Liver (tissue), 9 donors: ENCODE results near the gene PDZD2. TPM values are rescaled to one million over a fixed set of nuclear protein-coding genes. Genes with fewer than 3 reads are reported as not detected.

Source experiments
- DNase-seq: peaks from one replicate; pipeline ENCODE4 v3.0.0-alpha.2; 2017; ENCODE audit warnings: low spot score
- H3K27ac ChIP-seq, 2 donors: one replicate each; pipeline ENCODE4 v1.7.0; 2013; ENCODE audit warnings: inconsistent platforms in 2 of 2, low read length in 2 of 2, control low read depth in 1 of 2, low read depth in 1 of 2, mild to moderate bottlenecking in 1 of 2
- H3K27me3 ChIP-seq, 4 donors: one replicate each; pipeline versions ENCODE4 v1.6.1 to v1.7.0; 2013; ENCODE audit warnings: low read length in 3 of 4, inconsistent platforms in 1 of 4, mild to moderate bottlenecking in 1 of 4, moderate library complexity in 1 of 4; ENCODE audit not compliant: control insufficient read depth in 4 of 4, insufficient read depth in 4 of 4
- H3K36me3 ChIP-seq, 4 donors: one replicate each; pipeline versions ENCODE4 v1.6.1 to v1.7.0; 2013; ENCODE audit warnings: low read length in 3 of 4, mild to moderate bottlenecking in 3 of 4, low read depth in 1 of 4, moderate library complexity in 1 of 4; ENCODE audit not compliant: control insufficient read depth in 4 of 4, insufficient read depth in 3 of 4
- H3K4me1 ChIP-seq, 4 donors: one replicate each; pipeline versions ENCODE4 v1.6.1 to v1.7.0; 2013; ENCODE audit warnings: low read length in 3 of 4, mild to moderate bottlenecking in 3 of 4, moderate library complexity in 1 of 4; ENCODE audit not compliant: control insufficient read depth in 4 of 4, insufficient read depth in 4 of 4
- H3K4me3 ChIP-seq, 3 donors: one replicate each; pipeline versions ENCODE4 v1.6.1 to v1.7.0; 2013; ENCODE audit warnings: low read length in 3 of 3, control low read depth in 1 of 3, low read depth in 1 of 3, mild to moderate bottlenecking in 1 of 3
- H3K9ac ChIP-seq, 2 donors: one replicate each; pipeline ENCODE4 v1.7.0; 2013; ENCODE audit warnings: low read length in 2 of 2, mild to moderate bottlenecking in 2 of 2, moderate library complexity in 2 of 2, control low read depth in 1 of 2, low read depth in 1 of 2
- H3K9me3 ChIP-seq, 4 donors: one replicate each; pipeline versions ENCODE4 v1.6.1 to v1.7.0; 2013; ENCODE audit warnings: low read length in 3 of 4; ENCODE audit not compliant: control insufficient read depth in 4 of 4
- ATF3 ChIP-seq: IDR thresholded peaks from 2 replicates; pipeline ENCODE4 v1.6.1; 2016; ENCODE audit warnings: antibody characterized with exemption
- CTCF ChIP-seq: fragments of 150-350 bp; IDR thresholded peaks from 2 replicates; pipeline ENCODE4 v1.5.1; 2017; ENCODE audit warnings: improper control_type of control experiment, low read depth, low read length; ENCODE audit not compliant: missing input control
- FOXA1 ChIP-seq: IDR thresholded peaks from 2 replicates; pipeline ENCODE4 v1.6.1; 2016; ENCODE audit warnings: antibody characterized with exemption
- FOXA2 ChIP-seq: IDR thresholded peaks from 2 replicates; pipeline ENCODE4 v1.6.1; 2016; ENCODE audit warnings: antibody characterized with exemption
- GABPA ChIP-seq, 2 donors: IDR thresholded peaks in 1 of 2; conservative IDR thresholded peaks in 1 of 2; 2 replicates each; pipeline ENCODE4 v1.6.1; 2016; ENCODE audit warnings: antibody characterized with exemption in 2 of 2, mild to moderate bottlenecking in 1 of 2, moderate library complexity in 1 of 2
- HNF4A ChIP-seq, 2 donors: conservative IDR thresholded peaks; 2 replicates each; pipeline ENCODE4 v1.6.1; 2016; ENCODE audit warnings: antibody characterized with exemption in 2 of 2, mild to moderate bottlenecking in 2 of 2
- HNF4G ChIP-seq: IDR thresholded peaks from 2 replicates; pipeline ENCODE4 v1.6.1; 2016; ENCODE audit warnings: antibody characterized with exemption
- JUND ChIP-seq, 2 donors: IDR thresholded peaks; 2 replicates each; pipeline ENCODE4 v1.6.1; 2016; ENCODE audit warnings: antibody characterized with exemption in 2 of 2
- MAX ChIP-seq: IDR thresholded peaks from 2 replicates; pipeline ENCODE4 v1.6.1; 2016; ENCODE audit warnings: antibody characterized with exemption
- NR2F2 ChIP-seq: IDR thresholded peaks from 2 replicates; pipeline ENCODE4 v1.6.1; 2016; ENCODE audit warnings: antibody characterized with exemption
- RAD21 ChIP-seq, 2 donors: IDR thresholded peaks; 2 replicates each; pipeline ENCODE4 v1.6.1; 2016; ENCODE audit warnings: antibody characterized with exemption in 2 of 2, mild to moderate bottlenecking in 2 of 2
- REST ChIP-seq: IDR thresholded peaks from 2 replicates; pipeline ENCODE4 v1.6.1; 2016; ENCODE audit warnings: antibody characterized with exemption, mild to moderate bottlenecking
- RXRA ChIP-seq, 2 donors: IDR thresholded peaks; 2 replicates each; pipeline ENCODE4 v1.6.1; 2017 to 2018; ENCODE audit warnings: antibody characterized with exemption in 2 of 2, mild to moderate bottlenecking in 1 of 2
- SP1 ChIP-seq: IDR thresholded peaks from 2 replicates; pipeline ENCODE4 v1.6.1; 2018; ENCODE audit warnings: antibody characterized with exemption, mild to moderate bottlenecking
- TAF1 ChIP-seq: conservative IDR thresholded peaks from 2 replicates; pipeline ENCODE4 v1.6.1; 2016; ENCODE audit warnings: antibody characterized with exemption, mild to moderate bottlenecking
- YY1 ChIP-seq: IDR thresholded peaks from 2 replicates; pipeline ENCODE4 v1.6.1; 2016; ENCODE audit warnings: antibody characterized with exemption, mild to moderate bottlenecking
- ZBTB33 ChIP-seq: IDR thresholded peaks from 2 replicates; pipeline ENCODE4 v1.6.1; 2016; ENCODE audit warnings: antibody characterized with exemption
- WGBS: extraction: QIAGEN DNeasy Blood & Tissue Kit; methylation state at CpG from one replicate; pipeline ENCODE4 v1.1.7; 2013; 5-methylcytosine and 5-hydroxymethylcytosine counted together
- polyA plus RNA-seq, 2 donors: library from polyadenylated mRNA; stranded (reverse) in 1 of 2; unstranded in 1 of 2; fragments of 200-250 nt in 1 of 2; fragments of >200 nt in 1 of 2; fragmentation: Nextera tagmentation in 1 of 2; extraction: Ambion mirVana in 1 of 2; gene quantifications; one replicate each; pipeline versions ENCODE4 v1.2.1 to v1.2.3, GENCODE V29; 2013 to 2015
- total RNA-seq, 2 donors: library from RNA; depleted of rRNA; stranded (reverse); fragments of >200 nt; gene quantifications; one replicate each; pipeline ENCODE4 v1.2.3, GENCODE V29; 2014
- donor health status: healthy.
- donor health status: healthy.
- donor health status: healthy.
- donor health status: healthy.
- donor health status: healthy.

PDZD2 gene
- total and polyA plus RNA-seq, 4 donors = 0.27 to 1.1 (median 0.54) TPM

GRCh38 chr5:31987985-31988710 lies 349.2 kb downstream of the PDZD2 start:
- Histone ChIP-seq H3K4me3 (no peak overlapping the region), H3K36me3 (no peaks in the 10 kb centered on the region), H3K27ac (no peak overlapping the region), H3K9ac (no peak overlapping the region), H3K27me3 (no peaks in the 10 kb centered on the region), H3K9me3 (no peaks in the 10 kb centered on the region), H3K4me1 (no peaks in the 10 kb centered on the region)
- 87% methylated on average over 7 of the region's 7 CpGs for WGBS
- TF ChIP-seq YY1 (no peak), RAD21 (IDR thresholded peaks at IDR 0.05) (no peak), JUND (IDR thresholded peaks at IDR 0.05) (no peak), HNF4A (conservative IDR thresholded peaks at IDR 0.05) (no peak), ATF3 (no peak), ZBTB33 (no peak), SP1 (no peak), GABPA (IDR thresholded peaks at IDR 0.05 in 1 of 2, conservative IDR thresholded peaks at IDR 0.05 in 1 of 2) (no peak)
- DNase-seq = no peak

- Histone ChIP-seq H3K9me3 (no peaks in the 10 kb centered on the region), H3K4me3 (no peak overlapping the region), H3K36me3 (no peaks in the 10 kb centered on the region), H3K4me1 (no peaks in the 10 kb centered on the region), H3K27me3 (no peaks in the 10 kb centered on the region), H3K27ac (no peak overlapping the region), H3K9ac (no peak overlapping the region)
- TF ChIP-seq CTCF (no peak), ZBTB33 (no peak), NR2F2 (no peak), HNF4A (conservative IDR thresholded peaks at IDR 0.05) (no peak), TAF1 (no peak), RXRA (IDR thresholded peaks at IDR 0.05) (no peak), MAX (no peak), HNF4G (no peak), GABPA (IDR thresholded peaks at IDR 0.05 in 1 of 2, conservative IDR thresholded peaks at IDR 0.05 in 1 of 2) (no peak), FOXA1 (no peak), REST (no peak), YY1 (no peak), JUND (IDR thresholded peaks at IDR 0.05) (no peak), FOXA2 (no peak)
- no peak for DNase-seq
- 81% methylated on average over 10 of the region's 10 CpGs for WGBS
Observed at GRCh38 chr5:31990081-31990650, 351.2 kb downstream of the PDZD2 start.
